Natural killer cell treated with Interleukin-12 subunit alpha and Interleukin-12 subunit beta and Interleukin-15 and Interleukin-18, amount 100 ng/mL, for 72 hours (primary cell): ENCODE results near the gene GSTT2. TPM values are rescaled to one million over a fixed set of nuclear protein-coding genes. Genes with fewer than 3 reads are reported as not detected.

Experiments
- ATAC-seq, 2 donors: fragments of 150-1000 bp; cut with Tn5 transposase in 1 of 2; sonication (Bioruptor Pico), chemical (Tn5 transposase) in 1 of 2; 2 replicates each; pipeline ENCODE4 v1.10.0; 2021
- DNase-seq: peaks from one replicate; pipeline ENCODE4 v3.0.0; 2022; ENCODE audit warnings: low spot score
- H3K27ac Mint-ChIP-seq, 2 donors: 1 replicate in 1 of 2; 2 replicates in 1 of 2; pipeline ENCODE4 v1.8.0; 2022; ENCODE audit warnings: mixed read lengths in 2 of 2, mild to moderate bottlenecking in 1 of 2, moderate library complexity in 1 of 2
- H3K27me3 Mint-ChIP-seq, 2 donors: 1 replicate in 1 of 2; 2 replicates in 1 of 2; pipeline ENCODE4 v1.8.0; 2022; ENCODE audit warnings: mixed read lengths in 2 of 2
- H3K36me3 Mint-ChIP-seq: one replicate; pipeline ENCODE4 v1.8.0; 2022; ENCODE audit warnings: mixed read lengths
- H3K4me1 Mint-ChIP-seq, 2 donors: 1 replicate in 1 of 2; 2 replicates in 1 of 2; pipeline ENCODE4 v1.8.0; 2022; ENCODE audit warnings: low read depth in 2 of 2, mixed read lengths in 2 of 2, mild to moderate bottlenecking in 1 of 2
- H3K4me3 Mint-ChIP-seq: one replicate; pipeline ENCODE4 v1.8.0; 2022; ENCODE audit warnings: mixed read lengths
- H3K9me3 Mint-ChIP-seq: 2 replicates; pipeline ENCODE4 v1.8.0; 2022; ENCODE audit warnings: mixed read lengths
- total RNA-seq, 2 donors: library from RNA; stranded (reverse); gene quantifications; one replicate each; pipeline ENCODE4 v1.2.3, GENCODE V29; 2022

Gene GSTT2
- total RNA-seq, 2 donors from 2014 or later = 0.47 TPM; not detected in 1

DNA sequence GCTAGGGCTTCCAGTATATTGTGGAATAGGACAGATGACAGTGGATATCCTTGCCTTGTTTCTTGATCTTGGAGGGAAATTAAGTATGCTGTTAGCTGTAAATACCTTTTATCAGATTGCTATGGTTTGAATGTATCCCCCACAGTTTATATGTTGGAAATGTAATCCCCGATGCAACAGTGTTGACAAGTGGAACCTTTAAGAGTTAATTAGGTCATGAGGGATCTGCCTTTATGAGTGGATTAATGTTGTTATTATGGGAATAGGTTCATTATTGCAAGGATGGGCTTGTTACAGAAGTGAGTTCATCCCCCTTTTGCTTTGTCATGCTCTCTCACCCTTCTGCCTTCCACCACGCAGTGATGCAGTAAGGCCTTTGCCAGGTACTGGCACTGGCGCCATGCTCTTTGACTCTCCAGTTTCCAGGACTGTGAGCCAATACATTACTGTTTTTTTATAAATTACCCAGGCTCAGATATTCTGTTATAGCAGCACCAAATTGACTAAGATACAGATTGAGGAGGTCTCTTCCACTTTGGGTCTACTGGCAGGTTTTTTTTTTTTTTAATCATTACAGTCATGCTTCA is 47.5 kb downstream of the GSTT2 start:
- Mint-ChIP-seq H3K36me3 (no peaks in the 10 kb centered on the region), H3K4me1 (peaks cover 22 to 25% of the 10 kb centered on the region in 2 donors)
- ATAC-seq = no peak

DNA sequence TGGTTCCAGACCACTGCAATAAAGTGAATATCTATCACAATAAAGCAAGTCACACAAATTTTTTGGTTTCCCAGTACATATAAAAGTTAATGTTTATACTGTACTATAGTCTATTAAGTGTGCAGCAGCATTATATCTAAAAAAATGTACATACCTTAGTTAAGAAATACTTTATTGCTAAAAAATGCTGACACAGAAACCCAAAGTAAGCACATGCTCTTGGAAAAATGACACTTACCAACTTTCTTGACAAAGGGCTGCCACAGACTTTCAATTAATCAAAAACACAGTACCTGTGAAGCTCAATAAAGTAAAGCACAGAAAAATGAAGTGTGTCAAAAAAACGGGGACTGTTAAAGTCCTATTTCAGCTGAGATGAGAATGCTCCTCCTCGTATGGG is 48.1 kb downstream of the GSTT2 start:
- DNase-seq = no peak
- Mint-ChIP-seq H3K9me3 (no peaks in the 10 kb centered on the region), H3K27me3 (no peaks in the 10 kb centered on the region)

More for the DNA sequence above, 47.5 kb downstream of the GSTT2 start:
- Mint-ChIP-seq H3K4me3 (no peak overlapping the region), H3K27me3 (no peaks in the 10 kb centered on the region), H3K9me3 (no peaks in the 10 kb centered on the region), H3K27ac (no peak overlapping the region)
- no peak for DNase-seq

DNA sequence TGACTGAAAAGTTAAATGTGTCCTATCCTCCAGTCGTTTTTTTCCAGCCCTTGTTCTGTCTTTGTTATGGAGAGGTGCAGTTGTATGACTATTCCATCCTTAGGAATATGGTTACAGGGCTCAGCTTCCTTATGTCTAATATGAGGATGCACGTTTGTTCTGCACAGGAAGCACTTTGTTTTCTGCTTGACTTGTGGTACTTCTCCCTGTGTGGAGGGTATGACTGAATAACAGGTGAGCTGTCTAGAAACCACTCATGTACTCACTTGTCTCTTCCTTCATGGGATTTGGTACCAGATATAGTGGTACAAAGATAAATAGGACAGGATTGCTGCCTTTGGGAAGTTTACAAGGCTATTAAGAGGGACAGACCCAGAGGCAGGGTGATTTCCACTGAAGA is 48.6 kb downstream of the GSTT2 start:
- ATAC-seq (no peak), DNase-seq (no peak)
- H3K36me3 Mint-ChIP-seq = no peaks in the 10 kb centered on the region
- H3K27ac Mint-ChIP-seq = no peak overlapping the region
- H3K4me1 Mint-ChIP-seq = peaks cover 22 to 23% of the 10 kb centered on the region in 2 donors
- H3K9me3 Mint-ChIP-seq = no peaks in the 10 kb centered on the region
- H3K27me3 Mint-ChIP-seq = no peaks in the 10 kb centered on the region
- H3K4me3 Mint-ChIP-seq = no peak overlapping the region

More for the DNA sequence above, 48.1 kb downstream of the GSTT2 start:
- no peaks in the 10 kb centered on the region for H3K36me3 Mint-ChIP-seq
- no peak overlapping the region for H3K27ac Mint-ChIP-seq
- no peak overlapping the region for H3K4me3 Mint-ChIP-seq
- H3K4me1 Mint-ChIP-seq = peaks cover 22 to 24% of the 10 kb centered on the region in 2 donors
- ATAC-seq = no peak

DNA sequence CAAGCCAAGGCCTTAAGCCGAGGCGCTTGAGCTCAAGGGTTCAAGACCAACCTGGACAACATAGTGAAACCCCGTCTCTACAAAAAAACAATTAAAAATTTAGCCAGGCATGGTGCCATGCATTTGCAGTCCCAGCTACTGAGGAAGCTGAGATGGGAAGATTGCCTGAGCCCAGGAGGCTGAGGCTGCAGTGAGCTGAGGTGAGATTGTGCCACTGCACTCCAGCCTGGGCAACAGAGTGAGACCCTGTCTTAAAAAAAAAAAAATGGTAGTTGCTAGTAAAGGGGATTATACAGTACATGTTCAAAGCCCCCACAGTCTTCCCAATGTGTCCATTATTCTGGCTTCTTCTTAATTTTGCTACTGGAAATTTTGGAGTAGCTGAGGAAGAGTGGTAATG is 49.4 kb downstream of the GSTT2 start:
- H3K27ac Mint-ChIP-seq = no peak overlapping the region
- no peak for ATAC-seq
- H3K4me1 Mint-ChIP-seq = peaks cover 19 to 24% of the 10 kb centered on the region in 2 donors

DNA sequence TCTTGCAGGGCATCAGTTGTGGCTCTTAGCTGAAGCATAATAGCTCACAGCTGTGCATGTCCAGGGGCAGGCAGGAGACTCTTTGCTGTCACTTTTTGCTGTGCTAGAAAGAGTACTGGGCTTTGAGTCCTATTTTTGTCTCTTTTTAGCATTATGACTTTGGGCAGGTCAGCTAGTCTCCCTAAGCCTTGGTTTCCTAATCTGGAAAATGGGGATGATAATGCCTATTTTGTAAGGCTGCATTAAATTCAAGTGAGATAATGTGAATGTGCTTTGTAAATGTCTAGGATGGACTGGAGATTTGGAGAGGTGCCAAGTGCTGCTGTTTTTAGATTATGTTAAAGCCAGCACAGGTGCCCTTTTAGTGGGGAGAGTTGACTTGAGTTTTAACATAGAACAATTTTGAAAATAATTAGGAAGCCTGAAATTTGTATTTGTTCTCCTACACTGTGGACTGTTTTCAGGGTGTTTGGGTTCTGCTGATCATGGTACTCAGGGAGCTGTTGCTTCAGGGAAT is 50.3 kb downstream of the GSTT2 start:
- Mint-ChIP-seq H3K36me3 (no peaks in the 10 kb centered on the region), H3K4me1 (peaks cover 18 to 27% of the 10 kb centered on the region in 2 donors), H3K27ac (no peak overlapping the region), H3K27me3 (no peaks in the 10 kb centered on the region), H3K9me3 (no peaks in the 10 kb centered on the region), H3K4me3 (no peak overlapping the region)
- no peak for DNase-seq
- ATAC-seq = no peak

More for the DNA sequence above, 49.4 kb downstream of the GSTT2 start:
- no peak overlapping the region for H3K4me3 Mint-ChIP-seq
- no peaks in the 10 kb centered on the region for H3K9me3 Mint-ChIP-seq
- H3K27me3 Mint-ChIP-seq = no peaks in the 10 kb centered on the region
- no peak for DNase-seq
- no peaks in the 10 kb centered on the region for H3K36me3 Mint-ChIP-seq

Other genes with a start within 250 kb of the GSTT2 start
- 1 to 10 TPM; 5.9 to 8.8 TPM for gene ZNF70, start 229.0 kb upstream of the GSTT2 start, total RNA-seq
- under 1 TPM in 1 of 2 donors, not detected in 1; 0.52 TPM for gene VPREB3, start 225.7 kb upstream of the GSTT2 start, total RNA-seq
- gene C22orf15, start 217.1 kb upstream of the GSTT2 start, total RNA-seq = under 1 TPM; 0.83 to 0.86 TPM
- gene CHCHD10, start 212.2 kb upstream of the GSTT2 start, total RNA-seq = 100 to 1,000 TPM in 1 of 2 donors, 10 to 100 TPM in 1; 50.7 to 135 TPM
- under 1 TPM in 1 of 2 donors, not detected in 1; 0.50 TPM for gene MMP11, start 207.3 kb upstream of the GSTT2 start, total RNA-seq
- 100 to 1,000 TPM in 1 of 2 donors, 10 to 100 TPM in 1; 70.5 to 105 TPM for gene SMARCB1, start 193.2 kb upstream of the GSTT2 start, total RNA-seq
- gene DERL3, start 141.1 kb upstream of the GSTT2 start, total RNA-seq = 10 to 100 TPM in 1 of 2 donors, 1 to 10 TPM in 1; 4.7 to 14.3 TPM
- gene SLC2A11, start 122.3 kb upstream of the GSTT2 start, total RNA-seq = 10 to 100 TPM in 1 of 2 donors, 1 to 10 TPM in 1; 6.8 to 12.5 TPM
- 100 to 1,000 TPM; 495 to 579 TPM for gene MIF, start 85.8 kb upstream of the GSTT2 start, total RNA-seq
- not detected for gene GSTT2B, start 18.9 kb upstream of the GSTT2 start, total RNA-seq
- gene DDTL, start 13.2 kb upstream of the GSTT2 start, total RNA-seq = 1 to 10 TPM in 1 of 2 donors, not detected in 1; 8.0 TPM
- 100 to 1,000 TPM in 1 of 2 donors, 10 to 100 TPM in 1; 97.4 to 127 TPM for gene DDT, start 5.7 kb upstream of the GSTT2 start, total RNA-seq
- gene GSTT4, start 25.3 kb downstream of the GSTT2 start, total RNA-seq = not detected
- 100 to 1,000 TPM in 1 of 2 donors, 10 to 100 TPM in 1; 98.3 to 132 TPM for gene CABIN1, start 31.2 kb downstream of the GSTT2 start, total RNA-seq
- 1 to 10 TPM; 2.4 to 2.7 TPM for gene SUSD2, start 201.4 kb downstream of the GSTT2 start, total RNA-seq